Activated CD4-positive, CD25-positive, alpha-beta regulatory T cell treated with anti-CD3 and anti-CD28 coated beads, Interleukin-2, amount 50 U/mL, for 24 hours (primary cell): ENCODE data around the gene NEK1.

Experiments used
- ATAC-seq, 2 donors: fragments of 150-1000 bp; cut with Tn5 transposase; one replicate each; pipeline ENCODE4 v1.10.0; 2021; ENCODE audit warnings: mild to moderate bottlenecking in 1 of 2, moderate library complexity in 1 of 2

Gene NEK1

GRCh38 chr4:169611991-169612870 is at the start of gene NEK1:
TSS of gene NEK1 (minus strand) at chr4:169612583. CDS start at chr4:169602630, 9,953 bp downstream.
- peak; percentile 88 to 93 for ATAC-seq

- ATAC-seq = no peak
These were observed 49.4 kb upstream of the NEK1 start for GRCh38 chr4:169661761-169662160.

- no peak for ATAC-seq
These were observed 48.5 kb upstream of the NEK1 start for GRCh38 chr4:169660929-169661328.

- peak; percentile 100 for ATAC-seq
These were observed 47.6 kb upstream of the NEK1 start for GRCh38 chr4:169659716-169660670.

GRCh38 chr4:169658975-169659715 is 46.8 kb upstream of the NEK1 start:
- ATAC-seq = no peak

- ATAC-seq = no peak
These were observed 45.8 kb upstream of the NEK1 start for GRCh38 chr4:169658196-169658595.

GRCh38 chr4:169657470-169658107 is 45.2 kb upstream of the NEK1 start:
- no peak for ATAC-seq

- no peak for ATAC-seq
These were observed 43.0 kb upstream of the NEK1 start for GRCh38 chr4:169655401-169655800.

- no peak for ATAC-seq
These were observed 40.2 kb upstream of the NEK1 start for GRCh38 chr4:169652535-169652934.

- ATAC-seq = no peak
These were observed 38.0 kb upstream of the NEK1 start for GRCh38 chr4:169650227-169650936.

GRCh38 chr4:169649545-169650226 is 37.3 kb upstream of the NEK1 start:
- no peak for ATAC-seq

GRCh38 chr4:169645627-169646026 is 33.2 kb upstream of the NEK1 start:
- no peak for ATAC-seq

GRCh38 chr4:169644802-169645201 is 32.4 kb upstream of the NEK1 start:
- ATAC-seq = no peak

- no peak for ATAC-seq
These were observed 28.0 kb upstream of the NEK1 start for GRCh38 chr4:169640261-169640870.

- no peak for ATAC-seq
These were observed 22.6 kb upstream of the NEK1 start for GRCh38 chr4:169634975-169635374.

GRCh38 chr4:169632896-169633295 is 20.5 kb upstream of the NEK1 start:
- ATAC-seq = no peak

GRCh38 chr4:169630069-169630468 is 17.7 kb upstream of the NEK1 start:
- no peak for ATAC-seq

- no peak for ATAC-seq
These were observed 16.2 kb upstream of the NEK1 start for GRCh38 chr4:169628579-169628978.

- ATAC-seq = peak in 1 of 2 donors; percentile 15
These were observed 14.9 kb upstream of the NEK1 start for GRCh38 chr4:169627307-169627706.
